Measurements from ENCODE around the gene NGLY1.

GRCh38 chr3:25784971-25785370 is 1.7 kb upstream of the NGLY1 start:
- TF ChIP-seq POLR2AphosphoS5 (IDR thresholded peaks at IDR 0.05; ENCODE audit: low read depth, low read length) (no peak), CTCF (IDR thresholded peaks at IDR 0.05) (no peak)

All from Panc1 (cell line).